Measurements from ENCODE around the gene DSG1.
"Not testable (repeated sequence)": the region's sequence is repeated elsewhere in the genome, so short reads cannot be mapped to it uniquely, and the experiment has no call there.

DSG1 gene

DNA sequence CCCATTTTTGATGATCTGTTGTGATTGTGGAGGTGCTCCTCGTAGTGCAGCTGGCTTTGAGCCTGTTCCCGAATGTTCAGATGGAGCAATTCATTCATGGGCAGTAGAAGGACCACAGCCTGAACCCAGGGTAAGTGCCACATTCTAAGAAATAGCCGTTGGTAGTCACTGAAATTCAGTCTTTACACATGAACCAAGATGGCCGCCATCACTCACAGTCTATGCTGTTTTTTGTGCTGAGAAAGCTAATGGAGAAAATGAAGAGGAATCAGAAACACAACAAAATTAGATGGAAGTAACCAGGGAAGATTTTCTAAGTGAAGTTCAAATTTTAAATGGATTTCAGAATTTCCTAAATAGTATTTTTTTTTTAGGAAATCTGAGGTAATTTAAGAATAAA lies 25.5 kb downstream of the DSG1 start:
- DNase-seq (ENCODE audit: low read depth), result no peak

DNA sequence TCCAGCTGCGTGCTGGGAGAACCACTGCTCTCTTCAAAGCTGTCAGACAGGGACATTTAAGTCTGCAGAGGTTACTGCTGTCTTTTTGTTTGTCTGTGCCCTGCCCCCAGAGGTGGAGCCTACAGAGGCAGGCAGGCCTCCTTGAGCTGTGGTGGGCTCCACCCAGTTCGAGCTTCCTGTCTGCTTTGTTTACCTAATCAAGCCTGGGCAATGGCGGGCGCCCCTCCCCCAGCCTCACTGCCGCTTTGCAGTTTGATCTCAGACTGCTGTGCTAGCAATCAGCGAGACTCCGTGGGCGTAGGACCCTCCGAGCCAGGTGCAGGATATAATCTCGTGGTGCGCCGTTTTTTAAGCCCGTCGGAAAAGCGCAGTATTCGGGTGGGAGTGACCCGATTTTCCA lies 35.4 kb downstream of the DSG1 start:
- DNase-seq (ENCODE audit: low read depth), result not testable (repeated sequence)

DNA sequence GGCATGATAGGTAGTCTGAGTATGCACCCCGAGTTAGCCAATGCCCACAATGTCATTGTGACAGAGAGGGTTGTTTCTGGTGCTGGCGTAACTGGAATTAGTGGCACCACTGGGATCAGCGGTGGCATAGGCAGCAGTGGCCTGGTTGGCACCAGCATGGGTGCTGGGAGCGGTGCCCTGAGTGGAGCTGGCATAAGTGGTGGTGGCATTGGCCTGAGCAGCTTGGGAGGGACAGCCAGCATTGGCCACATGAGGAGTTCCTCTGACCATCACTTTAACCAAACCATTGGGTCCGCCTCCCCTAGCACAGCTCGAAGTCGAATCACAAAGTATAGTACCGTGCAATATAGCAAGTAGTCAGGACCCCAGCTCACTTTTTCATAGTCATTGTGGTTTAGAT lies 37.0 kb downstream of the DSG1 start:
- no peak for DNase-seq (ENCODE audit: low read depth)

DNA sequence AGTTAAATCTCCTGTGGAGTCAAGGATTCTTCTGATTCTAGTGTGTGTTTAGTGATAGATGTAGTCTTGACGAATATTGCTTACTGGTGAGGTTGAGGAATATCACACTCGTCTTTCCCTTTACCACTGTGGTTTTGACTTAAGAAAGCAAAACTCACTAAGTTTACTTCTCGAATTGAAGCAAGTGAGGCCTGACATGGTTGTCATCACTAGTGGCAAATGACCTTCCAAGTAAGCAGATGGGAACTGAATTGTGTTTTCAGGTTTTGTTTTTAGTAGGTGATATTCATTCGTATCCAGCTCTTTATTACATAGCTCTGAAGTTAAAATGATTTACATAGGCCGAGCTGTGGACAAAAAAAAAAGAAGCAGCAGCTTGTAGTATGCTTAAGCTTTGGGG lies 38.1 kb downstream of the DSG1 start:
- DNase-seq (ENCODE audit: low read depth), result no peak

DNA sequence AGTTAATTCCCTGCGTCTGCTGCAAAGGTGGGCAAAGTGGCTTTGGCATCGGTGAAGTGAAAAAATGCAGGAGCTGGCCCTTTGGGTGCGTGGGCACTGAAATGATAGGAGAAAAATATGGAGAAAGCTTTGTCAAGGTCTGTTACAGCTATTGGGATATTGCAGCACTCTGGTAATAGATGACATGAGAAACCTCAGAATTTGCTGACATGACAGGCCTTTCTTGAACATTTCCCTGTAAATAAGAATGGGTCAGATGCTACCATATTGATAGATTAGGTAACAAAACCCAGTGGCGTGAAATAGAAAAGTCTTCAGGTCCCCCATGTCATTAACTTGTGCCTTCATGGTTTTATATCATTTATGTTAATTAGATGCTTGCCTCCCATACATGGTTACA lies 46.2 kb downstream of the DSG1 start:
- DNase-seq (ENCODE audit: low read depth), result no peak

DNA sequence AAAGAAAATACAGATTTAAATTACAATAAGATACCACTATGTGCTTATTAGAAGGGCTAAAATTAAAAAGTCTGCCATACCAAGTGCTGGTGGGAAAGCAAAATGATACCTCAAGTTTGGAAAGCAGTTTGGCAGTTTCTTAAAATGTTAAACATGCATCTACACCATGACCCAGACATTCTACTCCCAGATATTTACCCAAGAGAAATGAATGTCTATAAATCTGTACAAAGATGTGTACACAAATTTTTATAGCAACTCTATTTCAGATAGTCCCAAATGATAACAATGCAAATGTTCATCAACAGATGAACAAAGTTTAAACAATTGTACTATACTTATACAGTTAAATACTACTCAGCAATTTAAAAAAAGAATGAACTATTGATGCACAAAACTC lies 51.5 kb downstream of the DSG1 start:
- DNase-seq (ENCODE audit: low read depth), result no peak

DNA sequence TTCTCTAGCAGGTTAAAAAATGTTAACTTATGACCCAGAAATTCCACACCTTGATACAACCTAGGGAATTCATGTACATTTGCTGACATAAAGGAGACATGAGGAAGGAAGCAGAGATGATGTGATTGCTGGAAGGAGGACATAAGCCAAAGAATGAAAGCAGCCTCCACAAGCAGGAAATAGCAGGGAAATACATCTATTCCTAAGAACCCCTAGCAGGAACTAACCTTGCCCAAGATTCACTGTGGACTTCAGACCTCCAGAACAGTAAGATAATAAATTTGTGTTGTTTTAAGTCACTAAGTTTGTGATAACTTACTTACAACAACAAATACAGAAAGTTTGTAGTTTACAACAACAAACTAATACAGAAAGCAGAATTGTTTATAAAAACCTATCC lies 54.0 kb downstream of the DSG1 start:
- no peak for DNase-seq (ENCODE audit: low read depth)

DNA sequence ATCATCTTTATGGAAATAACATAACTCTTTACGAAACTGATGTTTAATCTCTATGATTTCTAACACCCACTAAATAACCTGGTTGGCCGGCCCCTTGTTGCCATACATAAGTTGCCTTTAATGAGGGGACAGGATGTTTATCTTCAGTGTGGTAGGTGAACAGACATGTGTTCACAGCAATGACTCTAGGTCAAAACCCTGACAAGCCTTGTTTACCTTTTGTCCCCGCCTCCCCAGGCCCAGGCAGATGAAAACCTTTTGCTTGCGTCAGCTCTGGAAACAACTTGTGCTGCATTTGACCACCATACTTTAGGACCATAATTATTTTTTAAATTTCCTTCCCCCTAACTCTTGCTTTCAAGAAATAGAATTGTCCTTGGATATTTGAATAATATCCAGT lies 55.7 kb downstream of the DSG1 start:
- no peak for DNase-seq (ENCODE audit: low read depth)

DNA sequence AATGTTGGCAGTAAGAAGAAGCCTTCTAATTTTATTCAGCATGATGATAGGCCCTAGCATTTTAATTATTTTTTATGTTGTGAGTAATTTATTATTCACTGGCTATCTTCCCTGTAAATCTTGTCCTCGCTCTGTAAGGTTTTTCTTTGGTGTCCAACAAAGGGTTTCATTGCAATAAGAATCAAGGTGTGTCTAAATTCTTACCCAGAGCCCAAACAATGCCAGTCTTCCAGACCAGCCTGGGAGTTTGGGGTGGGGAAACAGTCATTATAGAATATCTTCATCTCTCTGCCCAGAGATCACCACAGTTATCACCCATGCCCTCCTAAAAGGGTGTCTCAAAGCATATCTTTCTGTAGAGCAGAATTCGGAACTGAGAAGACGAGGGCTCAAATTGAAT lies 58.5 kb downstream of the DSG1 start, which contains the start of gene DSG4:
DSG4 (plus strand) TSS at position 301 of the 400 bp plus-strand sequence. CDS start 135 bp downstream, outside the sequence.
- no peak for DNase-seq (ENCODE audit: low read depth)

DNA sequence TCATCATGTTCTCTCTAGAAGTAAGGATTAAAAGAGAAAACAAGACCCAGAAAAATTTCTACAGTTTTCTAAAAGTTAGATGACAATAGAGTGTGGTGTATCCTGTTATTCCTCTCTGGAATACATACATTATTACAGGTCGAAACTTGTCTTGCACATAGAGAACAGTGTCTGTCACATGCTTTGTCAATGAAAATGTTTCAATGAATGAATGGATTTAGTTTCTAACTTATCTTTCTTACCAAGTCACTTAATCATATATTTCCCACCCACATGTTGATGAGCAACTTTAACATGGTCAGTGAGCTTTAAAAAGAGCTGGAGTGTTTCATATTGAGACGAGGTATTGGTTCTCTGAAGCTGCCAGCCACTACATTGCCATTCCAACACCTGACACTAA lies 63.0 kb downstream of the DSG1 start:
- DNase-seq (ENCODE audit: low read depth), result no peak

DNA sequence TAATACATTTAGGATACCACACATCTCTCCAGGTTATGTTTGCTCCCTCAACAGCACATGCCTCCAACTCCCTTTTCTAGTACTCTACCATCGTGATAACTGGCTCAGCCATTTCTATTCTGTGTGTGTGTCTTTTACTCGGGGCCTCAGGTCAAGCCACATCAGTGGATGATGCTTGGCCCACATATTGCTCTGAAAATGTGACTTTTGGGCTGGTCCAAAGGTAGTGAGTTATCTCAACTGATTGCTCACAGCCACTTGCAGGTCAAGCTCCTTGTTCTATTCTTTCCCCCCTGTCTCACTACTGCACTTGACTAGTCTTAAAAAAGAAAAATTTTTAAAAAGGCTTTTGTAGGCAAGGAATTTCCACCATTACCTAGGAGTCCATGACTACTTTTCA lies 64.1 kb downstream of the DSG1 start:
- no peak for DNase-seq (ENCODE audit: low read depth)

DNA sequence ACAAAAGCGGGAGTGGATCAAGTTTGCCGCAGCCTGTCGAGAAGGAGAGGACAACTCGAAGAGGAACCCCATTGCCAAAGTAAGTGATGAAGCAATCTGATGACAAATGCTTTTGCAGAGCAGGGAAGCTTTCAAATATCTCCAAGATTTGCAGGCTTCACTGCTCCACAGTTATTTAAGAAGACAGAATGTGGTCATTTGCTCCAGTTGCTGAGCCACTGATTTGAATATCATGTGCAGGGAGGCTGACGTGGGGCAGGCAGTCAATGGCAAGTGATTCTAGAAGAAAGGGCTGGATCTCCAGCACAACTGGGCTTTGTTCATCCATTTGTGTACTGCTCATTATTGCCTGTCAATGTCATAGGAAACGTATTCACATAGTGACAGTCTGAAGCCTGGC lies 68.8 kb downstream of the DSG1 start:
- no peak for DNase-seq (ENCODE audit: low read depth)

DNA sequence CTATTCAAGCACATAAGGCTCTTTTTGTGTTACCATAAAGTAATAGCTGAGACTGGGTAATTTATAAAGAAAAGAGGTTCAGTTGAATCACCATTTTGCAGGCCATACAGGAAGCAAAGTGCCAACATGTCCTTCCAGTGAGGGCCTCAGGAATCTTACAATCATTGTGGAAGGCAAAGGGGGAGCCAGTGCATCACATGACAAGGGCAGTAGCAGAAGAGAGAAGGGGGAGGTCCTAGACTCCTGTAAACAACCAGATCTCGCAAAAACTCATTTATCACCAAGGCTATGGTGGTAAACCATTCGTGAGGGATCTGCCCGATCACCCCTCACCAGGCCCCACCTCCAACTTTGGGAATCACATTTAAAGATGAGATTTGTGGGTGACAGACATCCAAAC lies 75.3 kb downstream of the DSG1 start:
- no peak for DNase-seq (ENCODE audit: low read depth)

DNA sequence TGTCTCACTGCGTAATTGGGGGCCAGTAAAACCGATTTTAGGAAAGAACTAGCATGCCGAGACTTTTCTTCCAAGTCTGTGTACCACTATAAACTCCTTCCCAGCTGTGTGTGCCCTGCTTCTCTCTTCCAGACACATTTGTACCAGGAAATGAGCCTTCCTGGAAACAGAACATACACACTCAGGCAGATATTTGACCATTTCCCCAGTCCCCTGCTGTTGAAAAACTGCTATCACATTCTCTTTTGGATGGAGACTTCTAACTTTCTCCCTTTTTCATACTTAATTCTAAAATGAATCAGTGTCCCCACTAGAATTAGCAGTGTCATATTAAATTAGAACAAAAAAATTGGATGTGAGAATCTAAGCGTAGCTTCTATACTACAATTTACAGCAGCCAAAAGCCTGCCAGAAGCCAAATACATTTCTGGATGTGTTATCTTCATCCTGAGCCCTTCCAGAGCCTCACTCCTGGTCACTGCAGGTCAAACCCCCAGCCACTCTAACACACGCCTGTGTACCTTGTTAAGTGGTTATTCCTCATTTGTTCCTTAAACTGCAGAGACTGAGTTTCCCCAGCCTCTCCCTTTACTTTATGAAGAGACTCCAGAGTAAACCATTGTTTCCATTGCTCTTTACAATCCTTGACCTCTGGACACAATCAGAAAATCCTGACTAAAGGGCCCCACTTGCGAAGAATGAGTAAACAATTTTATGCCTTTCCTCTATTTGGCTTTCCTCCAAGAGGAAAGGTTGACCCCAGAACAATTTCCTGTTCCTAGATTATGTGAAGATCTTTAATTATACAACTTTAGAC lies 79.0 kb downstream of the DSG1 start:
- no peak for DNase-seq (ENCODE audit: low read depth)

DNA sequence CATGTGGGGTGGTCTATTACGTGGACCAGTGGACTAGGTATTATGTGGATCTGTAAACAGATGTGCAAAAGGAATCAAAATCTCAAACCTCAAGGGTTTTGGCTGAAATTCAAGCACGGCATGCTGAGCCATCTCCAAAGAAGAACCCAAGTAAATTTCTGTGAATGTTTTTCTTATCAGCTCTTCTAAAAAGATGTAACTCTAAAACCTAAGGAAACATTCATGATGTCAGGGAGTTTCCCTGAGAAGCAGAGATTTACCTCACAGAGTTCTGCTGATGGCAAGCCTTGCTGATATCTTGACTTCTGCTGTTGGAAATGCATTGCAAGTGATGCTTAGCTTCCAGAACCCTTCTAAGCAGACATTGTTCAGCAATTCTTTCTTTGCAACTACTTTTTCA lies 80.2 kb downstream of the DSG1 start:
- DNase-seq (ENCODE audit: low read depth), result no peak

DNA sequence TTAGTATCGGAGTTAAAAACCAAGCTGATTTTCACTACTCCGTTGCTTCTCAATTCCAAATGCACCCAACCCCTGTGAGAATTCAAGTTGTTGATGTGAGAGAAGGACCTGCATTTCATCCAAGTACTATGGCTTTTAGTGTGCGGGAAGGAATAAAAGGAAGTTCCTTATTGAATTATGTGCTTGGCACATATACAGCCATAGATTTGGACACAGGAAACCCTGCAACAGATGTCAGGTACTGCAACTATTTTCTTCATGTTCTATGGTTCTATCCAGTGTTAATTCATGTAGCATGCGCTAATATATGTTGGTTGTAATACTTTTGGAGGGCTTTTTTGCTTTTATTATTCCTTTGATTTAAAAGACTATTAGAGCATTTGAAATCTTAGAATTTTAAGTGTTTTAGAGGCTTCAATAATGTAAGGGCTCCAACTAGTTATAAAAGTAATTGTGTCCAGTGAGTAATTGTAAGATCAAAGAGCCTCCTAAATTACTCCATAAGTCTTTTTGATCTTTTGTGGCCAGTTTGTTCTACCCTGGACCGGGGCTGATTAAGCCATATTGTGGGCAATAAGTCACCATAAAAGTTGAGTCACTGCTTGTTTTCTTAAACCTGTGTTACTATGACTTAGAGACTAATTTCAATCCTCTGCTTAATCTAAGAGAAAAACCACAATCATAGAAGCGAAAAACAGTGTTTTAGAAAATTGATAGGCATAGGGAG lies 81.5 kb downstream of the DSG1 start:
- no peak for DNase-seq (ENCODE audit: low read depth)

DNA sequence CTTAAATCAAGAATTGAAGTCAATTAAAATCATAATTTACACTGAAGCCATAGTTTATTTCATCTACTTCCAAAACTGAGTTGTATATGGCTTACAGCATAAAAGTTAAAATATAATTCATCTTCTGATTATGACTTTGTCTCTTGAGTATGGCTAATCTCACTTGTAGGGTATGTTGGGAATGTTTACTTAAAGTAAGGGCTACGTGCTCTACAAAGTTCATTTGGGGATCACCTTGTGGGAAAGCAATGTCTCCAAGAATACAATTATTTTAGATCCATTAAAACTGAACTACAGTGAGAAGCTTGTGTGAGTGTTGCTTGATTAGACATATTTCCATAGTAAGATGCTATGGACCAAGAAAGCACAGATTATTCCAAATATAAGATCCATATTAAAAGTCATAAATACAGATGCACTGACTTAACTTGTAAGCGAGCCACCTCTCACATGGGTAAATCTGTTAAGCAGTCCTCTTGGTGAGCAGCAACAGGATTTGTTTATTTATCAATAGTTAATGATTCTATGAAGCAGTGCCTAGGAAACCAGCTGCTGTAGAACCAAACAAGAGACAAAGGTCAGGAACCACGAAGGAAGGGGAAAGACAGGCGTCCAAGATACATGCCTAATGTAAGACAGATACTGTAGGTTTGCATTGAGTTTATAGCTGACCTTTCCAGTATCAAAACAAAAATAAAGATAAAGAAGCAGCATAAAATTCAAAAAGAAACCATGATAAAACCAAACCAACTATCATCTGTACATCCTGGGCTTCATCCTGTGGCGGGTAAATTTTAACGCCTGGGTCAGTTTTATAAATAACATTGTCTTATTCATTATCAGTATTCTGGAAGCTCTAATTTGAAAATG lies 83.4 kb downstream of the DSG1 start:
- DNase-seq (ENCODE audit: low read depth), result no peak

DNA sequence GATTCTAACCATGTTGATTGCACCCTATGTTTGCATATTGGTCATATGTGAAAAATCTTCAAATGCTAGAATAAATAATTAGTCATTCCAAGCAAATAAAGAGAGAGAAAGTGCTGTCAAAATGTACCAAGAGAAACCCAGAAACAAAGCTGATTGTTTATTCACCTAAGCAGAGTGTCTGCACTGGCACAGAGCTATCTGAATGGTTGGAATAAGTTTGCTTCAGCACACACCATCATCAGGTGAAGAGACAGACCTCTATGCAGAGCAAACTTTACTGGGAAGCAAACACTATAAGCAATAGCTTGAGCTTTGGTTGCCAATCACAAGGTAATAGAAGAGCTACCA lies 84.0 kb downstream of the DSG1 start:
- DNase-seq (ENCODE audit: low read depth), result no peak

DNA sequence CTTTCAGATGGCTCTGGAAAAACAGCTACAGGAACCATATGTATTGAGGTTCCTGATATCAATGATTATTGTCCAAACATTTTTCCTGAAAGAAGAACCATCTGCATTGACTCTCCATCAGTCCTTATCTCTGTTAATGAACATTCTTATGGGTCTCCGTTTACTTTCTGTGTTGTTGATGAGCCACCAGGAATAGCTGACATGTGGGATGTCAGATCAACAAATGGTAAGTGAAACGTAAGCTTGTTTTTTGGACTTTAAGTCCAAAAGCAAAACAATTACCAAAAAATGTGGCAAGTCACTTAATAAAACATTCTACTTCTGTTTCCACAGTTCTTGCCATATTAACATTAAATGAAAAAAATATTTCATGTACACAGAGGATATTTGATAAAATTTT lies 85.4 kb downstream of the DSG1 start:
- no peak for DNase-seq (ENCODE audit: low read depth)

All from fibroblast of the conjunctiva (primary cell).